Neural cell (in vitro differentiated cells): ENCODE results near the gene COL15A1.

Experiments
- EZH2 ChIP-seq: fragments of 200-600, 300-800 bp; shearing (Covaris generic), sonication (generic); IDR thresholded peaks from 2 replicates; pipeline ENCODE4 v1.6.1; 2014; ENCODE audit warnings: antibody characterized with exemption, low read length, borderline replicate concordance, mild to moderate bottlenecking; ENCODE audit not compliant: insufficient read depth, poor library complexity, severe bottlenecking
- POLR2AphosphoS5 ChIP-seq: IDR thresholded peaks from 2 replicates; pipeline ENCODE4 v1.6.1; 2012
- TAF1 ChIP-seq: IDR thresholded peaks from 2 replicates; pipeline ENCODE4 v1.6.1; 2012; ENCODE audit warnings: low read depth
- TF ChIP-seq, protein P1 (sequence below): fragments of 450-650 bp; IDR thresholded peaks from 2 replicates; pipeline ENCODE4 v1.5.1; 2014; ENCODE audit warnings: antibody characterized with exemption, mild to moderate bottlenecking, moderate library complexity; ENCODE audit not compliant: poor library complexity, severe bottlenecking

DNA sequence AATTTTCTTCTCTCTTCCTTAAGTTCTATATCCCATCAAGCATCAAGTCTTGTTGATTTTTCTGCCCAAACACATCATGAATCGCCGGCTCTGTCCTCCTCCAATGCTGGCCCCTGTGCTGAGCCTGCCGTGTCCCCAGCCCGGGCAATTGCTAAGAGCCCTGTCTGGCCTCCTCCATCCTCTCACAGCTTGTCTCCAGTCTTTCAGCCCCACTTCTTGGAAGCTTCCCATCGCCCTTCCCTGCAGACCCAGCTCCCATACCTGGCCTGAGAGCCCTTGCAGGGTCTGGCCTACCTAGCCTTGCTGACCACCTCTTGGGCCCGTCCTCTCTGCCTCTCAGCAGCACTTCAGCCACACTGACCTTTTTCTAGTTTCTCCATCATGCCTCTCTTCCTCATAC lies 61.9 kb downstream of the COL15A1 start:
- TF ChIP-seq EZH2 (no peak), POLR2AphosphoS5 (no peak), TAF1 (no peak)
- TF ChIP-seq, protein P1, sequence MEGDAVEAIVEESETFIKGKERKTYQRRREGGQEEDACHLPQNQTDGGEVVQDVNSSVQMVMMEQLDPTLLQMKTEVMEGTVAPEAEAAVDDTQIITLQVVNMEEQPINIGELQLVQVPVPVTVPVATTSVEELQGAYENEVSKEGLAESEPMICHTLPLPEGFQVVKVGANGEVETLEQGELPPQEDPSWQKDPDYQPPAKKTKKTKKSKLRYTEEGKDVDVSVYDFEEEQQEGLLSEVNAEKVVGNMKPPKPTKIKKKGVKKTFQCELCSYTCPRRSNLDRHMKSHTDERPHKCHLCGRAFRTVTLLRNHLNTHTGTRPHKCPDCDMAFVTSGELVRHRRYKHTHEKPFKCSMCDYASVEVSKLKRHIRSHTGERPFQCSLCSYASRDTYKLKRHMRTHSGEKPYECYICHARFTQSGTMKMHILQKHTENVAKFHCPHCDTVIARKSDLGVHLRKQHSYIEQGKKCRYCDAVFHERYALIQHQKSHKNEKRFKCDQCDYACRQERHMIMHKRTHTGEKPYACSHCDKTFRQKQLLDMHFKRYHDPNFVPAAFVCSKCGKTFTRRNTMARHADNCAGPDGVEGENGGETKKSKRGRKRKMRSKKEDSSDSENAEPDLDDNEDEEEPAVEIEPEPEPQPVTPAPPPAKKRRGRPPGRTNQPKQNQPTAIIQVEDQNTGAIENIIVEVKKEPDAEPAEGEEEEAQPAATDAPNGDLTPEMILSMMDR, result no peak
